Measurements from ENCODE around the gene RNPEP. TPM values are rescaled to one million over a fixed set of nuclear protein-coding genes. Genes with fewer than 3 reads are reported as not detected.

RNPEP gene
- total and polyA plus RNA-seq, 2 of the 13 experiments (the other 11 are each of a cell fraction or from before 2014, with no cell fraction given) = 20.6 to 38.4 TPM

DNA sequence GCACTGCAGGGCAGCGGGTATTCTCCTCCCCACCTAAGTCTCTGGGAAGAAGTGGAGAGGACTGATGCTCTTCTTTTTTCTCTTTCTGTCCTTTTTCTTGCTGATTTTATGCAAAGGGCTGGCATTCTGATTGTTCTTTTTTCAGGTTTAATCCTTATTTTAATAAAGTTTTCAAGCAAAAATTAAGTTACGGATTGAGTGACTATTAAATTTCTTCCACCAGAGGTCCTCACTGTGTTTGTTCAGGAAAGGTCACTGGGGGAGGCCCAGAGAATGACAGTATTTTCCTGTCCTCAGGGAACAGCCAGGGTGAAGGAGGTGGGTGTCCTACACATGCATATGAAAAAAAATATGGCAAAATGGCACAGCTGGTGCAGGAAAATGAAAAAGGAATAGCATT is 23.5 kb downstream of the RNPEP start (continued):
- TF ChIP-seq ZNF207 (IDR thresholded peaks at IDR 0.05; ENCODE audit: borderline replicate concordance) (no peak), ZNF883 (CRISPR knock-in tag; IDR thresholded peaks at IDR 0.05; ENCODE audit: not compliant biosample characterization) (no peak), AKAP8 (CRISPR knock-in tag; IDR thresholded peaks at IDR 0.05) (no peak), RNF2 (conservative IDR thresholded peaks at IDR 0.05; ENCODE audit: low read depth) (no peak), MXI1 (IDR thresholded peaks at IDR 0.05; ENCODE audit: borderline replicate concordance, low read depth, low read length) (no peak), KDM6A (CRISPR knock-in tag; IDR thresholded peaks at IDR 0.05; ENCODE audit: low read depth) (no peak), ZNF773 (CRISPR knock-in tag; IDR thresholded peaks at IDR 0.05; ENCODE audit: borderline replicate concordance) (no peak), BORCS8-MEF2B (CRISPR knock-in tag; IDR thresholded peaks at IDR 0.05) (no peak), ZNF703 (CRISPR knock-in tag; IDR thresholded peaks at IDR 0.05; ENCODE audit: borderline replicate concordance) (no peak), NR2F1 (CRISPR knock-in tag; IDR thresholded peaks at IDR 0.05) (peak in 1 of 2 experiments; percentile 39; a peak in 1 of 4 replicates), PHF5A (CRISPR knock-in tag; IDR thresholded peaks at IDR 0.05; ENCODE audit: low read depth, unreplicated experiment) (no peak), ZNF33A (CRISPR knock-in tag; IDR thresholded peaks at IDR 0.05; ENCODE audit: borderline replicate concordance) (no peak), ZNF484 (CRISPR knock-in tag; IDR thresholded peaks at IDR 0.05; ENCODE audit: borderline replicate concordance, low read depth) (no peak)
- TF ChIP-seq, protein P1, sequence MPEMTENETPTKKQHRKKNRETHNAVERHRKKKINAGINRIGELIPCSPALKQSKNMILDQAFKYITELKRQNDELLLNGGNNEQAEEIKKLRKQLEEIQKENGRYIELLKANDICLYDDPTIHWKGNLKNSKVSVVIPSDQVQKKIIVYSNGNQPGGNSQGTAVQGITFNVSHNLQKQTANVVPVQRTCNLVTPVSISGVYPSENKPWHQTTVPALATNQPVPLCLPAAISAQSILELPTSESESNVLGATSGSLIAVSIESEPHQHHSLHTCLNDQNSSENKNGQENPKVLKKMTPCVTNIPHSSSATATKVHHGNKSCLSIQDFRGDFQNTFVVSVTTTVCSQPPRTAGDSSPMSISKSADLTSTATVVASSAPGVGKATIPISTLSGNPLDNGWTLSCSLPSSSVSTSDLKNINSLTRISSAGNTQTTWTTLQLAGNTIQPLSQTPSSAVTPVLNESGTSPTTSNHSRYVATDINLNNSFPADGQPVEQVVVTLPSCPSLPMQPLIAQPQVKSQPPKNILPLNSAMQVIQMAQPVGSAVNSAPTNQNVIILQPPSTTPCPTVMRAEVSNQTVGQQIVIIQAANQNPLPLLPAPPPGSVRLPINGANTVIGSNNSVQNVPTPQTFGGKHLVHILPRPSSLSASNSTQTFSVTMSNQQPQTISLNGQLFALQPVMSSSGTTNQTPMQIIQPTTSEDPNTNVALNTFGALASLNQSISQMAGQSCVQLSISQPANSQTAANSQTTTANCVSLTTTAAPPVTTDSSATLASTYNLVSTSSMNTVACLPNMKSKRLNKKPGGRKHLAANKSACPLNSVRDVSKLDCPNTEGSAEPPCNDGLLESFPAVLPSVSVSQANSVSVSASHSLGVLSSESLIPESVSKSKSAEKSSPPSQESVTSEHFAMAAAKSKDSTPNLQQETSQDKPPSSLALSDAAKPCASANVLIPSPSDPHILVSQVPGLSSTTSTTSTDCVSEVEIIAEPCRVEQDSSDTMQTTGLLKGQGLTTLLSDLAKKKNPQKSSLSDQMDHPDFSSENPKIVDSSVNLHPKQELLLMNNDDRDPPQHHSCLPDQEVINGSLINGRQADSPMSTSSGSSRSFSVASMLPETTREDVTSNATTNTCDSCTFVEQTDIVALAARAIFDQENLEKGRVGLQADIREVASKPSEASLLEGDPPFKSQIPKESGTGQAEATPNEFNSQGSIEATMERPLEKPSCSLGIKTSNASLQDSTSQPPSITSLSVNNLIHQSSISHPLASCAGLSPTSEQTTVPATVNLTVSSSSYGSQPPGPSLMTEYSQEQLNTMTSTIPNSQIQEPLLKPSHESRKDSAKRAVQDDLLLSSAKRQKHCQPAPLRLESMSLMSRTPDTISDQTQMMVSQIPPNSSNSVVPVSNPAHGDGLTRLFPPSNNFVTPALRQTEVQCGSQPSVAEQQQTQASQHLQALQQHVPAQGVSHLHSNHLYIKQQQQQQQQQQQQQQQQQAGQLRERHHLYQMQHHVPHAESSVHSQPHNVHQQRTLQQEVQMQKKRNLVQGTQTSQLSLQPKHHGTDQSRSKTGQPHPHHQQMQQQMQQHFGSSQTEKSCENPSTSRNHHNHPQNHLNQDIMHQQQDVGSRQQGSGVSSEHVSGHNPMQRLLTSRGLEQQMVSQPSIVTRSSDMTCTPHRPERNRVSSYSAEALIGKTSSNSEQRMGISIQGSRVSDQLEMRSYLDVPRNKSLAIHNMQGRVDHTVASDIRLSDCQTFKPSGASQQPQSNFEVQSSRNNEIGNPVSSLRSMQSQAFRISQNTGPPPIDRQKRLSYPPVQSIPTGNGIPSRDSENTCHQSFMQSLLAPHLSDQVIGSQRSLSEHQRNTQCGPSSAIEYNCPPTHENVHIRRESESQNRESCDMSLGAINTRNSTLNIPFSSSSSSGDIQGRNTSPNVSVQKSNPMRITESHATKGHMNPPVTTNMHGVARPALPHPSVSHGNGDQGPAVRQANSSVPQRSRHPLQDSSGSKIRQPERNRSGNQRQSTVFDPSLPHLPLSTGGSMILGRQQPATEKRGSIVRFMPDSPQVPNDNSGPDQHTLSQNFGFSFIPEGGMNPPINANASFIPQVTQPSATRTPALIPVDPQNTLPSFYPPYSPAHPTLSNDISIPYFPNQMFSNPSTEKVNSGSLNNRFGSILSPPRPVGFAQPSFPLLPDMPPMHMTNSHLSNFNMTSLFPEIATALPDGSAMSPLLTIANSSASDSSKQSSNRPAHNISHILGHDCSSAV (CRISPR knock-in tag; IDR thresholded peaks at IDR 0.05; ENCODE audit: borderline replicate concordance) = no peak
- TF ChIP-seq, protein P2, sequence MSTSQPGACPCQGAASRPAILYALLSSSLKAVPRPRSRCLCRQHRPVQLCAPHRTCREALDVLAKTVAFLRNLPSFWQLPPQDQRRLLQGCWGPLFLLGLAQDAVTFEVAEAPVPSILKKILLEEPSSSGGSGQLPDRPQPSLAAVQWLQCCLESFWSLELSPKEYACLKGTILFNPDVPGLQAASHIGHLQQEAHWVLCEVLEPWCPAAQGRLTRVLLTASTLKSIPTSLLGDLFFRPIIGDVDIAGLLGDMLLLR (CRISPR knock-in tag; IDR thresholded peaks at IDR 0.05) = no peak
- TF ChIP-seq, protein P3, sequence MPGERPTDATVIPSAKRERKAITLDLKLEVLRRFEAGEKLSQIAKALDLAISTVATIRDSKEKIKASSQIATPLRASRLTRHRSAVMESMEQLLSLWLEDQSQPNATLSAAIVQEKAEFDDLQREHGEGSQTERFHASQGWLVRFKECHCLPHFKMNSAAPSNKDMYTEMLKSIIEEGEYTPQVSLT (CRISPR knock-in tag; IDR thresholded peaks at IDR 0.05; ENCODE audit: borderline replicate concordance, low read depth) = no peak

All from HepG2 (cell line).